Activated naive CD4-positive, alpha-beta T cell (primary cell): ENCODE results near the gene PHGDH.
A peak's percentile ranks its signal among the peaks of the same experiment; 100 is the strongest.
"Not testable (repeated sequence)": the region's sequence is repeated elsewhere in the genome, so short reads cannot be mapped to it uniquely, and the experiment has no call there.

Experiments used
- DNase-seq, 4 experiments: peaks; one replicate each; lab custom pipeline; 2025; lab: John Stamatoyannopoulos, UW

Gene PHGDH

GRCh38 chr1:119711804-119712341 is at the start of gene PHGDH:
PHGDH (plus strand) TSS chr1:119711934; CDS start chr1:119712023, 89 bp downstream.
- DNase-seq, result peak in 1 of 4 experiments; percentile 15

GRCh38 chr1:119662034-119662437 is 49.7 kb upstream of the PHGDH start:
- DNase-seq, result no peak

- DNase-seq, result no peak
Observed at GRCh38 chr1:119664067-119664466, 47.7 kb upstream of the PHGDH start.

GRCh38 chr1:119667173-119667572 is 44.6 kb upstream of the PHGDH start:
- no peak for DNase-seq

- no peak for DNase-seq
Observed at GRCh38 chr1:119670898-119671297, 40.8 kb upstream of the PHGDH start.

- no peak for DNase-seq
Observed at GRCh38 chr1:119673171-119673940, 38.4 kb upstream of the PHGDH start.

- no peak for DNase-seq
Observed at GRCh38 chr1:119674111-119674526, 37.6 kb upstream of the PHGDH start.

- DNase-seq, result no peak
Observed at GRCh38 chr1:119674835-119675289, 36.9 kb upstream of the PHGDH start.

- peak in 3 of 4 experiments; percentile 14 to 23 (median 15) for DNase-seq
Observed at GRCh38 chr1:119675349-119676345, 36.1 kb upstream of the PHGDH start.

GRCh38 chr1:119676571-119677206 is 35.0 kb upstream of the PHGDH start:
- DNase-seq, result no peak

- no peak for DNase-seq
Observed at GRCh38 chr1:119679223-119679622, 32.5 kb upstream of the PHGDH start.

- no peak for DNase-seq
Observed at GRCh38 chr1:119680193-119680592, 31.5 kb upstream of the PHGDH start.

GRCh38 chr1:119680723-119681122 is 31.0 kb upstream of the PHGDH start:
- no peak for DNase-seq

- no peak for DNase-seq
Observed at GRCh38 chr1:119681560-119681959, 30.2 kb upstream of the PHGDH start.

- DNase-seq, result no peak
Observed at GRCh38 chr1:119682141-119682540, 29.6 kb upstream of the PHGDH start.

GRCh38 chr1:119683893-119684292 is 27.8 kb upstream of the PHGDH start:
- no peak for DNase-seq

- no peak for DNase-seq
Observed at GRCh38 chr1:119686661-119687060, 25.1 kb upstream of the PHGDH start.

- no peak for DNase-seq
Observed at GRCh38 chr1:119687434-119688079, 24.2 kb upstream of the PHGDH start.

GRCh38 chr1:119688810-119689209 is 22.9 kb upstream of the PHGDH start:
- DNase-seq, result no peak

GRCh38 chr1:119689511-119689910 is 22.2 kb upstream of the PHGDH start:
- no peak for DNase-seq

GRCh38 chr1:119696863-119697262 is 14.9 kb upstream of the PHGDH start:
- not testable (repeated sequence) for DNase-seq
